Lower leg skin (tissue), 3 donors: ENCODE data around the gene DPYD.

Source experiments
- CTCF ChIP-seq, 3 donors: fragments of 450-650 bp; IDR thresholded peaks; one replicate each; pipeline ENCODE4 v1.5.1; 2016; ENCODE audit warnings: antibody characterized with exemption in 3 of 3, mild to moderate bottlenecking in 3 of 3, moderate library complexity in 2 of 3
- POLR2A ChIP-seq, 2 donors: fragments of 450-650 bp; IDR thresholded peaks; one replicate each; pipeline ENCODE4 v1.6.1; 2016 to 2017; ENCODE audit warnings: antibody characterized with exemption in 2 of 2, mild to moderate bottlenecking in 1 of 2, moderate library complexity in 1 of 2

- TF ChIP-seq POLR2A (IDR thresholded peaks at IDR 0.05) (no peak), CTCF (IDR thresholded peaks at IDR 0.05) (no peak)
Observed at GRCh38 chr1:97745912-97746311, 174.9 kb downstream of the DPYD start.
